NCI-H1417 treated with DMSO at 0.1 percent for 48 hours (cell line): ENCODE measurements around the gene MAX.
"Not testable (repeated sequence)": the region's sequence is repeated elsewhere in the genome, so short reads cannot be mapped to it uniquely, and the experiment has no call there.

Source experiments
- DNase-seq: peaks from one replicate; lab custom pipeline; 2025; lab: John Stamatoyannopoulos, UW

The MAX gene

GRCh38 chr14:65104791-65105190 is 2.5 kb upstream of the MAX start:
- DNase-seq, result no peak

- DNase-seq, result no peak
Measured at GRCh38 chr14:65103150-65103760, 938 bp upstream of the MAX start.

- DNase-seq, result no peak
Measured at GRCh38 chr14:65101631-65102440, 481 bp downstream of the MAX start.

- DNase-seq, result no peak
Measured at GRCh38 chr14:65100922-65101541, 1.3 kb downstream of the MAX start.

- no peak for DNase-seq
Measured at GRCh38 chr14:65098586-65098985, 3.7 kb downstream of the MAX start.

DNA sequence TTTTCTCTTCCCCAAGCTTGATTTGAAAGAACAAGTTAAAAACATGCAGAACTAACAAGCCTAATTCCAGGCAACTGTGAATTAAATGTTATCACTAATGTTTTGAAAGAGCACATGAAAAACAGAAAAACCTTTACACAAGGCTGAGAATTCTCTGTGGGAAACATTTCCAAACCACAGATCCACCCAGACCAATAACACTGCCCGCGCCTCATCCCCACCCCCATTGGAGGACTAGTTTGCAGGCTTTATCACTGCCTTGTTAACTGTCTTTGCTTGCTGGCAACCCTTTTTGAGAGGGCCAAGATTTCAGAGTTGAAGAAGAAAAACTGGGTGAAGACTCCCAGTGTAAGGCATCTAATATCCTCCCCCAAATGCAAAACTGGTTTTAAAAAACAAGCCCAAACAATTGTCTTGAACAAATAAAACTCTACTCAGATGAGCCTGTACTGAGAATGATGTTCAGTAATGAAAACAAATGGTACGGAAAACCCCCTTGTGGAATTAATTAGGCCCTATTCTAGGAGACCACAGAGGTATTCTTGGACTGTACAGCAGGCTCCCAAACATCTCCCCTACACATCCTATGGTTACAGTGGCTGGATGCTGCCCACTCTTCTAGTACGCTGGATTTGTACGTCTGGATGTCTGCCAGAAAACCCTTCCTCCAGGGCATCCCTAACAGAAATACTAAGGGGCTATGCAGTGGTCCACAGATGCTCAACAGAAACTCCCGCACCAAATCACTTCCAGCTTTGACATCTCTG is 5.8 kb downstream of the MAX start:
- no peak for DNase-seq

GRCh38 chr14:65095633-65096205 is 6.6 kb downstream of the MAX start:
- DNase-seq, result no peak

DNA sequence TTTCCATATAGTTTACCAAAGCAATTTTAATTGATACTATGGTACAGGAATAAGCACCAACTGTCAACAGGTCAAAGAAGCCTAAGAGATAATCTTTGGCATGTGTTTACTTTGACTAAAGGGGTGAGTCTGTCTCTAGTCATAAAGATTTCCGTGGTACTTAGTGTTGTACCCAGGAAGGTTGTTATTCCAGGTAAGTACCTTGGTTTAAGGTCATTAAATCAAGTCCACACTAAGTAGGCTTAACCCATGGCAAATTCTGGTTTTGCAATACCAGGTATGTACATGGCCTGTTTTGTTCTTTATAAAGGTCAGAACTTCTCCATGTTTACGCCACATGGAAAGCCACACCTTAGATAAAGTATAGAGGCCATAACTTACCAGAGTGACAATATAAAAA is 10.0 kb downstream of the MAX start:
- DNase-seq, result no peak

DNA sequence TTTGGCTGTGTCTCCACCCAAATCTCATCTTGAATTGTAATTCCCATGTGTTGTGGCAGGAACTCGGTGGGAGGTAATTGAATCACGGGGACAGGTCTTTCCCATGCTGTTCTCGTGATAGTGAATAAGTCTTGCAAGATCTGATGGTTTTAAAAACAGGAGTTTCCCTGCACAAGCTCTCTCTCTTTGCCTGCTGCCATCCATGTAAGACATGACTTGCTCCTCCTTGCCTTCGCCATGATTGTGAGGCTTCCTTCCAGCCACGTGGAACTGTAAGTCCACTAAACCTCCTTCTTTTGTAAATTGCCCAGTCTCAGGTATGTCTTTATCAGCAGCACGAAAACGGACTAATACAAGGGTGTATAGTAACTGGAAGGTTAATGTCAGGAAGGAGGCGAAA is 14.5 kb downstream of the MAX start:
- not testable (repeated sequence) for DNase-seq

GRCh38 chr14:65086686-65087085 is 15.6 kb downstream of the MAX start:
- DNase-seq, result not testable (repeated sequence)

DNA sequence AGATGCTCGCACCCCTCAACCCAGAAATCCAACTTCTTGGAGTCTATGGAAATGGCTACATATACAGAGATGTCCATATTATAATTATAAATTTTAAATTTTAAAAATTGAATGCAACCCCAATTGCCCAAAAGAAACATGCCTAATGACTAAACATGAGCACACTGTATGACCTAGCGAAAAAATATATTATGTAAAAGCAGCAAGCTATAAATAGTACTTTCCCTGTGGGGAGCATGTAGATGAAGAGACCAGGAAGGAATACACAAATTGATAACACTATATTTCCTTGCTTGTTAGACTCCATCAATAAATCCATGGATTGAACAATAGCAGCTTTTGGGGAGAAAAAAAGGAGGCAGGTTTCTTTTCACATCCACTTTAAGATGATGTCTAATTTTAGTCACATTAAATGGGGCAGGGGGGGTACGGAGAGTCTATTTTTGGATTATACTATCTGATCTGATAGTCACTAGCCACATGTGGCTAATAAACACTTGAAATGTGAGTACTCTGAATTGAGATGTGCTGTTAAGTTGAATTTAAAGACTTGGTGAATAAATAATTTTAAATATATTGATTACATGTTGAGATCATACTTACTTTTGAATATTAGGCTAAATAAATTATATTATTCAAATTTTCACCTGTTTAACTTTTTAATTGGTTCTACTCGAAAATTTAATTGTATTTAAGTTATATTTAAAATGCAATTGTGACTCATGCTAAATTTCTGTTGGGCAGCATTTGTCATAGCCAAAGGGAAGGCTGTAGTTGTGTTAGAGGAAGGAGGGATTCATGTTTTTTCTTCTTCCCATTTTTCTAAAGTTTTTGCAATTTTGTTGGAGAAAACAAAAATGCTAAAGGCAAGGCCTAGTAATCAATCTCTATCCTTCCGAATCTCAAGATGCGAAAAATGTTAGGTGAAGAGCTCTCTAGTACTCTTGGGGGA is 17.5 kb downstream of the MAX start:
- no peak for DNase-seq

DNA sequence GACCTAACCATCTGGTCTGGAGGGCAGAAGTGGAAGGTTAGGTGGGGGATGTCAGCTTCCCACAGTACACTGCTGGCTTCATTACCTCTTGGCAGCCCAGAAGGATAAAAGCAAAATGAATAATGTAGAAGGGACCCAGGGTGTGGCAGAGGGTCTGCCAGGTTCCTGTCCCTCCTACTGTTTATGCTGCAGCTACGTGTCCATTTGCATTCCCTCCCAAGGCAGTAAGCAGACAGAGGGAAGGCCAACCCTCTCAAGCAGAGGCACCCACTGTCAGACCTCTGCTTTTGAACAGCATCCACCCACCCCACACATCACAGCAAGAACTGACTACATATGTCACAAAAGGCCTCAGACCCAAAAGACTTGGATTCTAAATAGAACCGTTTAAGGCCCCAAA is 19.4 kb downstream of the MAX start:
- DNase-seq, result no peak

GRCh38 chr14:65080960-65081747 is 21.2 kb downstream of the MAX start:
- no peak for DNase-seq

GRCh38 chr14:65079768-65080167 is 22.5 kb downstream of the MAX start:
- DNase-seq, result no peak

- no peak for DNase-seq
Measured at GRCh38 chr14:65079201-65079600, 23.1 kb downstream of the MAX start.

DNA sequence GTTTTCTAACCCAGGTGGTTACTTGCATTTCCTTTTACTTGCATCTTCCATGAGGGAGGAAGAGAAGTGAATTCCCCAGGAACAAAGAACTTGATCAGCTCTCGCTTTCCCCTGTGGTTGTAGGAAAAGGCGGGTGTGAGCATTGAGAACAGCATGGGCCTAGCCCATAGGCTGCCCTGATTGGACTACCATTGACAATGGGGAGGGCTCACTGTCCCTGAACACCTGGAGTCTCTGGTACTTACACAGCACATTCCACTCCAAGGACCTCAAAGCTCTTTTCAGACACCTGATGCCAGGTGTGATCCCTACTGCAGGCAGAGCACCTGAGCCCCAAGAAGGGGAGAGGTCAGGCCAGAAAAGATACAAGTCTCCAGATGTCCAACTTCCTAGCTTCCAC is 25.0 kb downstream of the MAX start:
- DNase-seq, result no peak

DNA sequence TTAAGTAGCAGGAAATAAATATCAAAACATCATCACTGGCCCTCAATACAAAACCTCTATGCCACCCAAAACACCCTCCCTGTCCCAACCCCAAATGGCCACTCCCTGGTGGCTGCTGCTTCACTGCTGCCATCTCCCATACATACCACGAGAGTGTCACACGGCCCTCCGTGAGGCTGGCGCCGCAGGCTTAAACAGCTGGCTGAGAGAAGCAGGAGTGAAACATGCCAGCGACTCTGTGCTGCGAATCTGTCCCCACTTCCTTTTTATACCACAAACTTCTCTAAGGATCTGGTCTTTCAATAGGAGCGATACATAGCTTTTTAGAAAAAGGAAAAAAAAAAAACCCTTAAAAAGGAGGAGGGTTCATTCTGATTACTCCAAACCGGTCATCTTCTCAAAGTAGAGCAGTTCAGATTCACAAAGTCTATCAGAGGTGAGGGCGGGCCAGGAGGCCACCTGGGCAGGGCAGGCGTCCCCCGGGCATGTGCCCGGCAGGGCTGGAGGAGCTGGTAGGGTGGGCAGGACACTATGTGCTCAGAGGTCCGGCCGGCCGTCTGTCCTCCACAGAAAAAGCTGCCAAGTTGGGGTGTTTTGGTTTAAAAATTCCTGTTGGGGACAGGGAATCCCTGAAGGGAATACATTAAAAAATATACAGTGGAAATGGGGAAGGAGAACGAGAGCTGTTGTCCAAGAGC is 26.5 kb downstream of the MAX start:
- no peak for DNase-seq

DNA sequence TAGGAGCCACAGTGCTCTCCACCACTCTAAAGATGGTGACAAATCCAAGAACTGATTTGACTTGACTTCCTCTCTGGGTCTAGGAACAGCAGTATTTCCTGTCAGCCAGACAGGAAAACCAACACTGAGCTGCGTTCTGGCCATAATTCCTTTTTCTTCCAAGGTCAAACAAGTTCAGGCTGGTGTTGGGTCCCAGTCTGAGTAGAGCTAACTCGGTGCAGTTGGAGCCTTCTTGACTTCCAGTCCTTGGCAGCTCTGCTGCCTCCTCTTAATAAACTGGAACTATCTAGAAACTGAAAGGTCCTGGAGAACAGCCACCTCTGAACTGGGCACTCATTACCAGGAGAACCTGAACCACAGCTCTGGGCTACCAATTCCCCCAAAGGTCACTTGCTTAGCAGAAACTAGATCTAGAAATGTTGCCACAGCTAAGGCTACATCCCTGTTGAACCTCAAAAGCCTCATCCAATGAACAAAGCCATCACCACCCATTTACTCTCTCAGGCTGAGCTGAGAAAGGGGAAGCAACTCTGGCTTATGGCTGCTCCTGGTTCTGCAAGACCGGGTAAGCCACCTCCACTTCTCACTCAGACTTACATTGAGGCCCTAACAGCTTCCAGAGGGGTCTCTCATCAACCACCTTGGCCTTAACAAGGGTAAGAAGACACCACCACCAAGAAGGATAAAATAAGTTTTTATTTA is 27.7 kb downstream of the MAX start:
- no peak for DNase-seq

DNA sequence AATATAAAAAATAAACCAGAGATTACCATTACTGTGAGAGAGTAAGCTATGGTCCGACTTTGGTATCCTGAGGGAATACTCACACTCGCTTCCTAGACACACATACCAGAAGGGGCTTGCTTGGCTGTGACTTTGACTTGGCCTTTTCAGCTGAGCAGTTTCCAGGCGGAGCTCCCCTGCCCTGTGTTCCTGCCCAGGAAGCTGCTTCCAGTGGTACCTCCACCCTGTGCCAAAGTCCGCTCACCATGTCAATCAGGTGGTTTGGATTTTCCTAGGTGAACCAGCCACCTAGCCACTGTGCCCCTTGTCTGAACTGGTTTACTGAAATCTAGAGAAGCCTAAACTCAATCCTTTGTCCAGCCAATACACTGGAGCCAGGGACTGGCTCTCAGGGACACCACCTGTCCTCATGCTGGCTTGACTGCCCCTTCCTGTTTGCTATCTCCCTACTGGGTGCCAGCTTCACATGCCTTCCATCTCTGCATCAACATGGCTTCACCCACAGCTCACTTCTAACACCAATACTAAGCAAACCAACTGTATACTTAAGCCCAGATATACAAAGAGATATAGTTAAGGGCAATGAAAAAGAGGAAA is 28.6 kb downstream of the MAX start:
- DNase-seq, result no peak
